Gastrocnemius medialis (tissue), 4 donors: Measurements from ENCODE around the gene FAH.

ENCODE experiments used
- POLR2A ChIP-seq, 2 donors: fragments of 450-650 bp; IDR thresholded peaks; one replicate each; pipeline ENCODE4 v1.6.1; 2017; ENCODE audit warnings: antibody characterized with exemption in 2 of 2, mild to moderate bottlenecking in 2 of 2, moderate library complexity in 2 of 2
- TF ChIP-seq, protein P1 (sequence below), 5 experiments: fragments of 450-650 bp in 3 of 5; fragments of 200-600 bp in 2 of 5; sonication (generic) in 2 of 5; IDR thresholded peaks in 4 of 5; conservative IDR thresholded peaks in 1 of 5; 1 replicate in 4 of 5; 2 replicates in 1 of 5; pipeline ENCODE4 v1.5.1; 2016 to 2019; ENCODE audit warnings: antibody characterized with exemption in 5 of 5, mild to moderate bottlenecking in 3 of 5, moderate library complexity in 3 of 5

DNA sequence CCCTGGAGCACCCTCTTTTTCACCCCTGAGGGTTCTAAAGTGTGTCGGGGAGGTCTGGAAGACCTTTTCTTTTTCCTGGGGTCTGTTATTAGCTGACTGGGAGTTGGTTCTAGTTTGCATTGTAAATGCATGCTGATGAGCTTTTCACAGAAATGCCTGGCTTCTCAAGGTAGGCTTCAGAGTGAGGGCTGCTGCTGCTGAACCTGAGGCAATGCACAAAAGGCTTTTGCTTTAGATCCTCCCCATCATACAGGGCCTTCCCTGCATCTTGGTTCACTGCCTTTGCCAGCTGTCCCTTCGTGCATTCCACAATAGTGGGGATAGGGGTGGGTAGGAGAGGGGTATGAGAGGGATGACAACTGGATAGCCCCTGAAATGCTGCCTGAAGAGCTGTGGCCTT is 46.6 kb downstream of the FAH start:
- no peak for TF ChIP-seq POLR2A (IDR thresholded peaks at IDR 0.05)
- TF ChIP-seq, protein P1, sequence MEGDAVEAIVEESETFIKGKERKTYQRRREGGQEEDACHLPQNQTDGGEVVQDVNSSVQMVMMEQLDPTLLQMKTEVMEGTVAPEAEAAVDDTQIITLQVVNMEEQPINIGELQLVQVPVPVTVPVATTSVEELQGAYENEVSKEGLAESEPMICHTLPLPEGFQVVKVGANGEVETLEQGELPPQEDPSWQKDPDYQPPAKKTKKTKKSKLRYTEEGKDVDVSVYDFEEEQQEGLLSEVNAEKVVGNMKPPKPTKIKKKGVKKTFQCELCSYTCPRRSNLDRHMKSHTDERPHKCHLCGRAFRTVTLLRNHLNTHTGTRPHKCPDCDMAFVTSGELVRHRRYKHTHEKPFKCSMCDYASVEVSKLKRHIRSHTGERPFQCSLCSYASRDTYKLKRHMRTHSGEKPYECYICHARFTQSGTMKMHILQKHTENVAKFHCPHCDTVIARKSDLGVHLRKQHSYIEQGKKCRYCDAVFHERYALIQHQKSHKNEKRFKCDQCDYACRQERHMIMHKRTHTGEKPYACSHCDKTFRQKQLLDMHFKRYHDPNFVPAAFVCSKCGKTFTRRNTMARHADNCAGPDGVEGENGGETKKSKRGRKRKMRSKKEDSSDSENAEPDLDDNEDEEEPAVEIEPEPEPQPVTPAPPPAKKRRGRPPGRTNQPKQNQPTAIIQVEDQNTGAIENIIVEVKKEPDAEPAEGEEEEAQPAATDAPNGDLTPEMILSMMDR (IDR thresholded peaks at IDR 0.05 in 4 of 5, conservative IDR thresholded peaks at IDR 0.05 in 1 of 5) = no peak
